Measurements from ENCODE around the gene CHAF1A.

DNA sequence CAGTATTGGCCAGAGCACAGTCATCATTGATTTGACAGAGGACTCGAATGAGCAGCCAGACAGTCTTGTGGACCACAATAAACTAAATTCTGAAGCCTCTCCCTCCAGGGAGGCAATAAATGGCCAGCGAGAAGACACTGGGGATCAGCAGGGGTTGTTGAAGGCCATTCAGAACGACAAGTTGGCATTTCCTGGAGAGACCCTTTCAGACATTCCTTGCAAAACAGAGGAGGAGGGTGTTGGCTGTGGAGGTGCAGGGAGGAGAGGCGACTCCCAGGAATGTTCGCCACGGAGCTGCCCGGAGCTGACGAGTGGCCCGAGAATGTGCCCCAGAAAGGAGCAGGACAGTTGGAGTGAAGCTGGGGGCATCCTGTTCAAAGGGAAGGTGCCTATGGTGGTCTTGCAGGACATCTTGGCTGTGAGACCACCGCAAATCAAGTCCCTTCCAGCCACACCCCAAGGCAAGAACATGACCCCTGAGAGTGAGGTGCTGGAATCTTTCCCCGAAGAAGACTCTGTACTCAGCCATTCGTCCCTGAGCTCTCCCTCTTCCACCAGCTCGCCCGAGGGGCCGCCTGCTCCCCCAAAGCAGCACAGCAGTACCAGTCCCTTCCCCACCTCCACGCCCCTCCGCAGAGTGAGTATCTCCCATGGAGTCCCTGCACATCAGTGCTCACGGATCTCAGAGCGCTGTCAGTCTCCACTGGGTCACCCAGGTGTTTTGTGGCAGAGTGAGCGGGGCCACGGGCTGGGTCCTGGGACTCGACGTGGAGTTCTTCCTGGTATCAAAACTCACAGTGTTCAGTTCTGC lies 6.9 kb downstream of the CHAF1A start:
- TF ChIP-seq, protein P1, sequence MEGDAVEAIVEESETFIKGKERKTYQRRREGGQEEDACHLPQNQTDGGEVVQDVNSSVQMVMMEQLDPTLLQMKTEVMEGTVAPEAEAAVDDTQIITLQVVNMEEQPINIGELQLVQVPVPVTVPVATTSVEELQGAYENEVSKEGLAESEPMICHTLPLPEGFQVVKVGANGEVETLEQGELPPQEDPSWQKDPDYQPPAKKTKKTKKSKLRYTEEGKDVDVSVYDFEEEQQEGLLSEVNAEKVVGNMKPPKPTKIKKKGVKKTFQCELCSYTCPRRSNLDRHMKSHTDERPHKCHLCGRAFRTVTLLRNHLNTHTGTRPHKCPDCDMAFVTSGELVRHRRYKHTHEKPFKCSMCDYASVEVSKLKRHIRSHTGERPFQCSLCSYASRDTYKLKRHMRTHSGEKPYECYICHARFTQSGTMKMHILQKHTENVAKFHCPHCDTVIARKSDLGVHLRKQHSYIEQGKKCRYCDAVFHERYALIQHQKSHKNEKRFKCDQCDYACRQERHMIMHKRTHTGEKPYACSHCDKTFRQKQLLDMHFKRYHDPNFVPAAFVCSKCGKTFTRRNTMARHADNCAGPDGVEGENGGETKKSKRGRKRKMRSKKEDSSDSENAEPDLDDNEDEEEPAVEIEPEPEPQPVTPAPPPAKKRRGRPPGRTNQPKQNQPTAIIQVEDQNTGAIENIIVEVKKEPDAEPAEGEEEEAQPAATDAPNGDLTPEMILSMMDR (IDR thresholded peaks at IDR 0.05 in 8 of 11, conservative IDR thresholded peaks at IDR 0.05 in 3 of 11) = no peak
- no peak for TF ChIP-seq POLR2A (IDR thresholded peaks at IDR 0.05)
- no peak for TF ChIP-seq POLR2AphosphoS5 (IDR thresholded peaks at IDR 0.05)
